GM19025 (cell line): Measurements from ENCODE around the gene PLAAT4.
"Not testable (repeated sequence)": the region's sequence is repeated elsewhere in the genome, so short reads cannot be mapped to it uniquely, and the experiment has no call there.

Source experiments
- ATAC-seq: cut with Tn5 transposase; IDR thresholded peaks from one replicate; pipeline ENCODE4 v1.9.1; 2021; ENCODE audit warnings: mild to moderate bottlenecking, low read depth, moderate library complexity; ENCODE audit not compliant: unreplicated experiment

Gene PLAAT4

GRCh38 chr11:63564784-63565350 is 28.3 kb downstream of the PLAAT4 start:
- no peak for ATAC-seq

DNA sequence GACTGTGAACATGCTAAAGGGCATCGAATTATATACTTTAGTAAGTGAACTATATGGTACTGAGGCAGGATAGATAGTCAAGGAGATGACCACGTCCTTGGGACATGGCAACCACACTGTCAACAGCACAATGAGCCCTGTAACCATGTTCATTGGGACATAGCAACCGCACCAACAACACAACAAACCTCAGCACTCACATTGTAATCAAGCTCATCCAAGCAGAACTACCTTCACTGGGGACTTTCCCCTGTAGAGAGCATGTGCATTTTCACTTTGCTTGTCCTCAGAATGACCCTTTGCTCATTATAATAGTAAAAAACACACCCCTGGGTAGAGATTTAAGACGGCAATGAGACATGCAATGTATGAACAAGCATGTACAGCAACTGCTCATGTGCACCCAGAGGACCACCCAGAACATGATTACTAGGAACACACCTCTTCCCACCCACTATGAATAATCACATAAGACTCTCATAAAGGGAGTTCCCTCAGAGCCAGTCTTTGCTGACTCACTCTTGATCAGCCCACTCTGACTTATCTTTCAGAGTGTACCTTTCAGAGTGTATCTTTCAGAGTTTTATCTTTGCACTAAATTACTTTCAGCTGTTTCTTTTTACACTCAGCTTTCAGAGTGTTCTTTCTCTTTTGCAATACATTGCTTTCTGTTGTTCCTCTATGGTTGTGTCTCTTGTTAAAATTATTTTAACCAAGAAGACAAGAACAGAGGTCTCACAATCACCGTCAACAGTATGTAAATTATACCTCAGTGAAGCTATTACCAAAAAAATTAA is 30.6 kb downstream of the PLAAT4 start:
- peak; percentile 70 for ATAC-seq

DNA sequence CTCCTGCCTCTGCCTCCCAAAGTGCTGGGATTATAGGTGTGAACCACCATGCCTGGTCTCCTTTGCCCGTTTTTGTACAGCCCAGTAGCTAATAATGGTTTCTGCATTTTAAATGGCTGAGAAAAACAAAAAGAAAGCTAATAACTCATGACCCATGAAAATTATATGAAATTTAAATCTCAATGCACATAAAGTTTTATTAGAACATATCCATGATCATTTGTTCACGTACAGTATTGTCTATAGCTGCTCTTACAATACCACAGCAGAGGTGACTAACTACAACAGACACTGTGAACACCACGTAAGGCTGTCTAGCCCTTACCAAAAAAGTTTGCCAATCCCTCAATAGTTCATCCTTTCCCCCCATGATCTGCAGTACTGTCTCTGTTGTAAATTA is 33.0 kb downstream of the PLAAT4 start:
- ATAC-seq = no peak

DNA sequence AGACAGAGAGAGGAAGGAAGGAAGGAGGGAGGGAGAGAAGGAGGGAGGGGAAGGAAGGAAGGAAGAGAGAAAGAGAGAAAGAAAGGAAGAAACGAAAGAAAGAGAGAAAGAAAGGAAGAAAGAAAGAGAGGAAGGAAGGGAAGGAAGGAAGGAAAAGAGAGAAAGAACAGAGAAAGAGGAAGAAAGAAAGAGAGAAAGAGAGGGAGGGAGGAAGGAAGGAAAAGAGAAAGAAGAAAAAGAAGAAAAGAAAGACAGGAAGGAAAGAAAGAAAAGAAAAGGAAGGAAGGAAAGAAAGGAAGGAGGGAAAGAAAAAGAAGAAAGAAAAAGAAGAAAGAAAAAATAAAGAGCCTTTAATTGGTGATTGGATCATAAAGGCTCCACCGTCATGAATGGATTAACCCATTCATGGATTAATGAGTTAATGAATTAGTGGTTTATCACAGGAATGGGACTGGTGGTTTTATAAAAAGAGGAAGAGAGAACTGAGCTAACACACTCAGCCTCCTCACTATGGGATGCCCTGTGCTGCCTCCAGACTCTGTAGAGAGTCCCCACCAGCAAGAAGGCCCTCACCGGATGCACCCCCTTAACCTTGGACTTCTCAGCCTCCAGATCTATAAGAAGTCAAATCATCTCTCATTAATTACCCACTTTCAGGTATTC is 35.5 kb downstream of the PLAAT4 start:
- ATAC-seq = no peak

- no peak for ATAC-seq
Observed at GRCh38 chr11:63573881-63574855, 37.6 kb downstream of the PLAAT4 start.

GRCh38 chr11:63574856-63575602 is 38.4 kb downstream of the PLAAT4 start:
- no peak for ATAC-seq

GRCh38 chr11:63578882-63579281 is 42.3 kb downstream of the PLAAT4 start:
- not testable (repeated sequence) for ATAC-seq

GRCh38 chr11:63581224-63581623 is 44.6 kb downstream of the PLAAT4 start:
- not testable (repeated sequence) for ATAC-seq

DNA sequence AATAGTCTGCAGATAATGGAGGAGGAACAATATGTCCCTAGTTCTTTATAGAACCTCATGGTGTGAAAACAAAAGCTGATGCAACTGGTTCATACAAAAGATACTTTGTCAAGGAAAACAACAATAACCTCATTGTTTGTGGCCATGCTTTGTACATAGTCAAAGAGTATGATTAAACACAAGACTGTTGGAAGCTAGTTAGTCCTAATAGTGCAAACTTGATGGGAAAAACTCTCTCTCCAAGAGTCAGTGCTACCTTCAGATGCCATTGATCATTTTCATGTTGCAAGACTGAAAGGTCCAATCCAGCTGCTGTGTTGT is 46.7 kb downstream of the PLAAT4 start:
- ATAC-seq = no peak

- no peak for ATAC-seq
Observed at GRCh38 chr11:63586451-63587166, 50.0 kb downstream of the PLAAT4 start.

DNA sequence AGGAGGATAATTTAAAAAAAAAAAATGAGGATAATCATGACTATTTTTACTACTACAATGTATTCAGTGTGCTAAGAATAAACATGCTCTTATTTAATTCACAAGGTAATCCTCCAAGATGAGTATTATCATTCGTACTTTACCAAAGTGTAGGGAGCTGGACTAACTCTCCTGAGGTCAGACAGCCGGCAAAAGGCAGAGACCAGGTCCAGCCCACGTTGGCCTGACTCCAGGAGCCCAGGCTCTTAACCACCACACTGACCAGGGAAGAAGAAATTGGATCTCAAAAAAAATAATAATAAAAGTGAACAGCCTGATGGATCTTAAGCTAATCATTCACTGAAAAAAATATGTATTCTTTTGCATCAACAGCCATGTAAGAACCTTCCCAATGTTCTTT is 52.4 kb downstream of the PLAAT4 start:
- no peak for ATAC-seq

DNA sequence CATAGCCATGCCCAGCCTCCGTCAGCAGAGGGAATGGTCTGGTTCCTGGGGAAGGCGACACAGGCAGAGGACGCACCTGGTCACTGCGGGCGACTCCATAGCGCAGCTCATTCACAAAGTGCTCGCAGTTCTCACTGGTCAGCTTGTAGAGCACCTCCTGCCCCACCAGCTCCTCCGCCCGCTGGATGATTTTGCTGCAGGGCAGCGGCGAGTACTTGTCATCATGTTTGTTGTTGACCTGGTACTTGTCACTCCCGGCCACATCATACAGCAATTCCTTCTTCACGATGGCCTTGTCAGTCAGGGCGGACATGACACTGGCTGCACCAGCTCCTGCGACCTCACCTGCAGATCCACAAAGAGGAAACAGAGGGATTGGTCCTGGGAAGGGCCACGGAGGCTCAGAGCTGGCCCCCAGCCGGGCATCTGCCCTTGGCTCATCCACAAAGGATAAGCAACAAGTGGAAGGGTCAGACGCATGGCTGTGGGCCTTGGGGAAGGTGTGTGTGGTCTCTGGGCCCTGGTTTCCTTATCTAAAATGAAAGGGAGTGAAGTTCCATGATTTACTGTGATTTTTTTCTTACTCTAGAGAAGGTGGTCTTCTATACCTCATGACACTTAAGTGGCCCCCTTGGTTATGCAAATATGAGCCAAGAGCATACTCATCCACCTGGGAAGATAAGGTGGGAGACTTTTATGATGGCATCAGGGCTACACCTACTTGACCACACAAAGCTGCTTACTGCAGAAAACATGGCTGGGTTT is 53.6 kb downstream of the PLAAT4 start:
- no peak for ATAC-seq

DNA sequence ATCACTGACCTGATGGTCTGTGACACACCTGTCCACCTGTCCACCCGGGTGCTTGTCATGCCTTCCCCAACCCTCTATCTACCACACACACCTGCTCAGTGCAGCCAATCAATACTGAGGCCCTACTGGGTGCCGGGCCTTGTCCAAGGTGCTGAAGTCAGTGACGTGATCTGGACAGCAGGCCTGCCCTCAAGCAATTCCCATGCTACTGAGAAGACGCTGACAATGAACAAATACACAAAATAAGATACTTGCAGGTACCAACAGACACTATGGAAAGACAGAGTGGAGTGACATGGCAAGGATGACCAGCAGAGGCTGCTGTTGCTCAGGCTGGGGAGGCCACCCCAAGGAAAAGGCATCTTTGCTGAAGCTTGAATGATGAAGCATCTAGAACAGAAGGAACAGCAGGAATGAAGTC is 56.4 kb downstream of the PLAAT4 start:
- ATAC-seq = no peak

GRCh38 chr11:63595296-63595695 is 58.7 kb downstream of the PLAAT4 start:
- ATAC-seq = no peak
